SK-N-SH treated with all-trans-retinoic acid at 6 μM for 48 hours (cell line): ENCODE measurements around the gene CD164.

Source experiments
- ARNTL ChIP-seq: fragments of 450-650 bp; formaldehyde crosslinking; IDR thresholded peaks from 2 replicates; pipeline ENCODE4 v1.5.0; 2020; ENCODE audit warnings: low read depth, mild to moderate bottlenecking, moderate library complexity, borderline replicate concordance
- CREB5 ChIP-seq: fragments of 250-450 bp; sonication (Bioruptor Pico); IDR thresholded peaks from 2 replicates; pipeline ENCODE4 v1.5.1; 2020; ENCODE audit warnings: low read depth, mild to moderate bottlenecking, moderate library complexity
- GLIS3 ChIP-seq: fragments of 250-450 bp; sonication (Bioruptor Pico); IDR thresholded peaks from 2 replicates; pipeline ENCODE4 v1.5.0; 2020; ENCODE audit warnings: mild to moderate bottlenecking, moderate library complexity
- PATZ1 ChIP-seq: fragments of 250-450 bp; sonication (Bioruptor Pico); IDR thresholded peaks from 2 replicates; pipeline ENCODE4 v1.8.0; 2020; ENCODE audit warnings: mild to moderate bottlenecking, moderate library complexity, borderline replicate concordance
- RARB ChIP-seq: fragments of 250-450 bp; sonication (Bioruptor Pico); IDR thresholded peaks from 2 replicates; pipeline ENCODE4 v1.8.0; 2021; ENCODE audit warnings: mild to moderate bottlenecking, moderate library complexity
- TCF4 ChIP-seq: fragments of 250-450 bp; sonication (Bioruptor Pico); IDR thresholded peaks from 2 replicates; pipeline ENCODE4 v1.8.0; 2021; ENCODE audit warnings: mild to moderate bottlenecking, moderate library complexity, borderline replicate concordance
- TOX ChIP-seq: fragments of 250-450 bp; sonication (Bioruptor Pico); IDR thresholded peaks from 2 replicates; pipeline ENCODE4 v1.8.0; 2021; ENCODE audit warnings: mild to moderate bottlenecking, moderate library complexity, borderline replicate concordance
- TSHZ2 ChIP-seq: fragments of 250-450 bp; sonication (Bioruptor Pico); IDR thresholded peaks from 2 replicates; pipeline ENCODE4 v1.5.0; 2020; ENCODE audit warnings: mild to moderate bottlenecking, moderate library complexity
- ZC3H10 ChIP-seq: fragments of 250-450 bp; sonication (Bioruptor Pico); IDR thresholded peaks from 2 replicates; pipeline ENCODE4 v1.5.1; 2021; ENCODE audit warnings: mild to moderate bottlenecking, moderate library complexity
- ZFP30 ChIP-seq: fragments of 450-650 bp; formaldehyde crosslinking; IDR thresholded peaks from 2 replicates; pipeline ENCODE4 v1.5.0; 2022; ENCODE audit warnings: mild to moderate bottlenecking, moderate library complexity
- ZNF70 ChIP-seq: fragments of 450-650 bp; formaldehyde crosslinking; IDR thresholded peaks from 2 replicates; pipeline ENCODE4 v1.5.0; 2020; ENCODE audit warnings: mild to moderate bottlenecking, moderate library complexity

GRCh38 chr6:109339906-109340678 is 42.2 kb downstream of the CD164 start:
- TF ChIP-seq ARNTL (no peak), ZC3H10 (CRISPR knock-in tag) (no peak), TSHZ2 (CRISPR knock-in tag) (no peak), GLIS3 (CRISPR knock-in tag) (no peak), ZFP30 (no peak), RARB (no peak), ZNF70 (CRISPR knock-in tag) (no peak), TOX (CRISPR knock-in tag) (no peak), CREB5 (no peak), TCF4 (CRISPR knock-in tag) (no peak), PATZ1 (CRISPR knock-in tag) (no peak)
